Fibroblast of mammary gland (primary cell): ENCODE data around the gene ERVK3-1.
A peak's percentile ranks its signal among the peaks of the same experiment; 100 is the strongest.

Source experiments
- DNase-seq: peaks from one replicate; pipeline ENCODE4 v3.0.0-alpha.2; 2010; ENCODE audit warnings: low read depth
- H3K4me3 ChIP-seq: 2 replicates; pipeline ENCODE4 v1.5.1; 2011; ENCODE audit warnings: low read depth, mild to moderate bottlenecking, low read length, moderate library complexity; ENCODE audit not compliant: control insufficient read depth
- TF ChIP-seq, protein P1 (sequence below): conservative IDR thresholded peaks from 2 replicates; pipeline ENCODE4 v1.5.1; 2011; ENCODE audit warnings: low read depth, low read length, inconsistent platforms; ENCODE audit not compliant: control insufficient read depth, insufficient read depth

Gene ERVK3-1

DNA sequence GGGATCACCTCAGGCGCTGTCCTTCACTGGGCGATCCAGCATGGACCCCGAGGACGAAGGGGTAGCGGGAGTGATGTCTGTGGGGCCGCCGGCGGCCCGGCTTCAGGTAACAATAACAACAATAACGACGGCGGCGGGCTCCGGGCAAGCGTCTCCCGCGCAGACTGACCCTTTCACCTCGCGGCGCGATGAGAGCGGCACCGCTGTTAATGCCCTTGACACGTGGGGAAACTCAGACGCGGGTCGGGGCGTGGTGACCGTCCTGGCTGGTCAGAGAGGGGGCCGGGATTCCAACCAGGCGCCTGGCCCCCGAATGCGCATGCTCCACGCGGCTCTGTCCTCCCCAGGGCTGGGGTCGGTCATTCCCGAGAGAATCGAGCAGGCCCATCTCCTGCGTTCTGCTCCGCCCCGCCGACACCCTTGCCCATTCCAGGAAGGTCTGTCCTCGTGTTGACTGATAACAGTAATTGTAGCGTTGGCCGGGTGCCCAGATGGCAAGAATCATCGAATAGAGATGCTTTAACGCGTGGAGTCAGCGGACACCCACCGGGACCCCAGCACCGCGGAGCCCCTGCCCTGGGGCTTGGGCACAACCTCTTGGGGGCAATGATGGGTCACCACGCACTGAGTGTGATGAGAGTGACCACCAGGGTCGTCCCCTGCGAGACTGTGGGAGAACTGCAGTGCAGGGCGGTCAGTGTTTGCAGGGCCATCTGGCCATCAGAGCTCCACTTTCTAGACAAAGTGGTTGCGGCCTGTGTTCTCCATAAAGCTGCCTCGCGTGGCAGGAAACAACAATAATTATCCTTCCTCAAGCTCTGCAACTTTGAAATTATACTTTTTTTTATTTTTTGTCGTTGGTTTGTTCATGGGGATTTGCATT is 25.9 kb upstream of the ERVK3-1 start:
- TF ChIP-seq, protein P1, sequence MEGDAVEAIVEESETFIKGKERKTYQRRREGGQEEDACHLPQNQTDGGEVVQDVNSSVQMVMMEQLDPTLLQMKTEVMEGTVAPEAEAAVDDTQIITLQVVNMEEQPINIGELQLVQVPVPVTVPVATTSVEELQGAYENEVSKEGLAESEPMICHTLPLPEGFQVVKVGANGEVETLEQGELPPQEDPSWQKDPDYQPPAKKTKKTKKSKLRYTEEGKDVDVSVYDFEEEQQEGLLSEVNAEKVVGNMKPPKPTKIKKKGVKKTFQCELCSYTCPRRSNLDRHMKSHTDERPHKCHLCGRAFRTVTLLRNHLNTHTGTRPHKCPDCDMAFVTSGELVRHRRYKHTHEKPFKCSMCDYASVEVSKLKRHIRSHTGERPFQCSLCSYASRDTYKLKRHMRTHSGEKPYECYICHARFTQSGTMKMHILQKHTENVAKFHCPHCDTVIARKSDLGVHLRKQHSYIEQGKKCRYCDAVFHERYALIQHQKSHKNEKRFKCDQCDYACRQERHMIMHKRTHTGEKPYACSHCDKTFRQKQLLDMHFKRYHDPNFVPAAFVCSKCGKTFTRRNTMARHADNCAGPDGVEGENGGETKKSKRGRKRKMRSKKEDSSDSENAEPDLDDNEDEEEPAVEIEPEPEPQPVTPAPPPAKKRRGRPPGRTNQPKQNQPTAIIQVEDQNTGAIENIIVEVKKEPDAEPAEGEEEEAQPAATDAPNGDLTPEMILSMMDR, result no peak
- peak overlapping the region; percentile 89 for H3K4me3 ChIP-seq
- DNase-seq, result peak; percentile 57

DNA sequence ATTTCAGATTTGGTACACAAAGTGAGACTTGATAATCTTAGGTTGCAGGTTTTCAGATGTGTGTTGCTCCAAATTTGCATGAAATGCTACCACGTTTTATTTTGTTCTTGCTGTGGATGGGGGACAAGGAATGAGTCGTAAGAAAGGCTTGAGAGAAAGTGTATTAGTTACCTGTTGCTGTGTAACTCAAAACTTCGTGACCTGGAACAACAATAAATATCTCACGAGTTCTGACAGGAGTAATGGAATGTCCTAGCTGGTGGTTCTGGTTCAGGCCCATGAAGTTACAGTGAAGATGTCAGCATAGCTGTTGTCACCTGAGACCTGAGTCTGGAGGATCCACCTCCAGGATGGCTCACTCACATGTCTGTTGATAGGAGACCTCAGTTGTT is 25.3 kb upstream of the ERVK3-1 start:
- TF ChIP-seq, protein P1, result no peak
- peak overlapping the region; percentile 89 for H3K4me3 ChIP-seq
- DNase-seq, result no peak

DNA sequence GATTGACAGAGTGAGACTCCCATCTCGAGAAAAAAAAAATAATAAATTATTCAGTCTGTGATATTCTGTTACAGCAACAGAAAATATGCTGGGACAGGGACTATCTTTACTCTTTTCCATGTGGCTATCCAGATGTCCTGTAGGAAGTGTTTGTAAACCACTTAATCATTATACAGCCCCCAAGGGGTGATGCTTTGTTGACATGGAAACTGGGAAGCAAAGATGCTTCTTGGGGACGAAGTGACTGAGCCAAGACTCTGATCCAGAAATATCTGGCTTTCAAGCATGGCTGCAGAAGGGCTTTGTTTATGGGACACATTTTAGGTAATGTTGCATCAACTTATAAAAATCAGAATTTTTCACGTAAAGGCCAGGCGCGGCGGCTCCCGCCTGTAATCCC is 21.0 kb upstream of the ERVK3-1 start:
- DNase-seq, result no peak
- TF ChIP-seq, protein P1, result no peak
- no peak overlapping the region for H3K4me3 ChIP-seq

DNA sequence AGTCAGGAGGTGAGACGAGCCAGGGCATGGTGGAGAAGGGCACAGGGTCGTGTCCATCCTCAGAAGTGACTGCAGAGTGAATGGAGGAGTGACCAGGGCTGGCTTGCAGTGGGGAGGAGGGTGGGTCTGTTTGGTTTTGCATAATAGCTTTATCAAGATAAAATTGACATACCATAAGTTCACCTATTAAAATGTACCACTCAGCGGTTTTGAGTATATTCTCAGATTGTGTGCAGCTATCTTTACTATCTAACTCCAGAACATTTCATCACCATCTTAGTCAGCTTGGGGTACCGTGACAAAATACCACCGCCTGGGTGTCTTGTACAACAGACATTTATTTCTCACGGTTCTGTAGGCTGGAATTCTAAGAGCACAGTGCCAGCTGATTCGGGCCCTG is 13.2 kb upstream of the ERVK3-1 start:
- TF ChIP-seq, protein P1, result no peak
- no peak overlapping the region for H3K4me3 ChIP-seq

DNA sequence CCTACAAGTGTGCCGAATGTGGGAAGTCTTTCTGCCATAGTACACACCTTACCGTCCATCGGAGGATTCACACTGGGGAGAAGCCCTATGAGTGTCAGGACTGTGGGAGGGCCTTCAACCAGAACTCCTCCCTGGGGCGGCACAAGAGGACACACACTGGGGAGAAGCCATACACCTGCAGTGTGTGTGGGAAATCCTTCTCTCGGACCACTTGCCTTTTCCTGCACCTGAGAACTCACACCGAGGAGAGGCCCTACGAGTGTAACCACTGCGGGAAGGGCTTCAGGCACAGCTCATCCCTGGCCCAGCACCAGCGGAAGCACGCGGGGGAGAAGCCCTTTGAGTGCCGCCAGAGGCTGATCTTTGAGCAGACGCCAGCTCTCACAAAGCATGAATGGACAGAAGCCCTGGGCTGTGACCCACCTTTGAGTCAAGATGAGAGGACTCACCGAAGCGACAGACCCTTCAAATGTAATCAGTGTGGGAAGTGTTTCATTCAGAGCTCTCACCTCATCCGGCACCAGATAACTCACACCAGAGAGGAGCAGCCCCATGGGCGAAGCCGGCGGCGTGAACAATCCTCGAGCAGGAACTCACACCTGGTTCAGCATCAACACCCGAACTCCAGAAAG is 10.3 kb upstream of the ERVK3-1 start:
- H3K4me3 ChIP-seq, result no peak overlapping the region
- TF ChIP-seq, protein P1, result no peak
- DNase-seq, result no peak

More for the DNA sequence above, 13.2 kb upstream of the ERVK3-1 start:
- no peak for DNase-seq

DNA sequence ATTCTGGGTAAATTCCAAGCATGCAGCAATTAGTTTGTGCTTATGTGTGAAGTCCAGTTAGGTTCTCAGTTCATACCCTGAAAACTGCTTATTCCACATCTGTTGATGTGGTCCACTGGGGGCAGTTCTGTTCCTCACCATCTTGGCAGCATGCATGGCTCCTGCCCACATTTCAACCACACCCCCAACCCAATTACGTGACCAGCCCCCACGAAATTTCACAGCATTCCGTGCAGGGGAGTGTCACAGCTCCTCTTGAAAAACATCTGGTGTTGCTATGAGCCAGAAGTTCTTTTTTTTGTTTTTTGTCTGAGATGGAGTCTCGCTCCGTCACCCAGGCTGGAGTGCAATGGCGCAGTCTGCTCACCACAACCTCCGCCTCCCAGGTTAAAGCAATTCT is 9.1 kb upstream of the ERVK3-1 start:
- TF ChIP-seq, protein P1, result no peak
- H3K4me3 ChIP-seq, result no peak overlapping the region
- DNase-seq, result peak; percentile 56
